ENCODE measurements around the gene ZNF598. TPM values are rescaled to one million over a fixed set of nuclear protein-coding genes. Genes with fewer than 3 reads are reported as not detected.

Gene ZNF598
- total RNA-seq, 1 experiment from 2014 or later = 85.7 TPM

- CTCF ChIA-PET = no interaction called here
- POLR2A ChIA-PET = no interaction called here
- no peaks in the 10 kb centered on the region for H3K27me3 ChIP-seq (ENCODE audit: control insufficient read depth, insufficient read depth, low read length)
- TF ChIP-seq REST (IDR thresholded peaks at IDR 0.05; ENCODE audit: insufficient read depth in 1 of 2, low read depth in 2 of 2, low read length in 1 of 2) (no peak), CTCF (IDR thresholded peaks at IDR 0.05) (no peak), SIN3A (IDR thresholded peaks at IDR 0.05; ENCODE audit: borderline replicate concordance, insufficient read depth, low read depth, low read length) (no peak), POLR2AphosphoS5 (IDR thresholded peaks at IDR 0.05; ENCODE audit: low read depth, low read length) (no peak), TCF7L2 (IDR thresholded peaks at IDR 0.05; ENCODE audit: low read depth, low read length) (no peak)
- DNase-seq (ENCODE audit: low read depth, low spot score) = no peak
- peak; percentile 67 for ATAC-seq
- intact Hi-C loops (cut with micrococcal nuclease; ENCODE audit: unreplicated experiment) (no loop called here), in situ Hi-C loops (cut with HindIII; ENCODE audit: low pct_unique_long_range_greater_than_20kb, low sequenced_read_pairs) (no loop called here)
- peak within 1 kb of the TSS; percentile 61; the same call in 1 of the 2 replicates for H3K27ac ChIP-seq (ENCODE audit: low read length)
- H3K9me3 ChIP-seq (ENCODE audit: control insufficient read depth, insufficient read depth, low read depth, low read length) = no peaks in the 10 kb centered on the region
- peaks cover 8% of the 10 kb centered on the region; the same call in 1 of the 2 replicates for H3K36me3 ChIP-seq (ENCODE audit: control insufficient read depth, insufficient read depth, low read length)
- H3K4me3 ChIP-seq (ENCODE audit: low read depth in 2 of 2, low read length in 2 of 2) = peak within 1 kb of the TSS; percentile 50 to 67
- no TSS peak for BruUV-seq (replicated peaks)
- peaks cover 25% of the 10 kb centered on the region for H3K4me1 ChIP-seq (ENCODE audit: control insufficient read depth, insufficient read depth, low read length)
Measured at GRCh38 chr16:1989209-1990100, 20.2 kb downstream of the ZNF598 start, which contains the start of gene SYNGR3. TSS of gene SYNGR3 (plus strand) at chr16:1989970. CDS start at chr16:1990103, 133 bp downstream.

GRCh38 chr16:1987198-1987597, 22.4 kb downstream of the ZNF598 start:
- ChIA-PET CTCF (interaction anchor here (0.6 kb wide), 1 partner anchor 69 kb away, joined by 4 read pairs; no protein-coding TSS in a partner anchor), POLR2A (interaction anchor here (0.8 kb wide), 1 partner anchor 9 kb away, joined by 3 read pairs; no protein-coding TSS in a partner anchor)
- intact Hi-C loops (cut with micrococcal nuclease; ENCODE audit: unreplicated experiment) (no loop called here), in situ Hi-C loops (cut with HindIII; ENCODE audit: low pct_unique_long_range_greater_than_20kb, low sequenced_read_pairs) (no loop called here)
- no peaks in the 10 kb centered on the region for H3K9me3 ChIP-seq (ENCODE audit: control insufficient read depth, insufficient read depth, low read depth, low read length)
- H3K4me3 ChIP-seq (ENCODE audit: low read depth in 2 of 2, low read length in 2 of 2) = no peak overlapping the region
- BruUV-seq (replicated peaks) = no TSS peak
- ATAC-seq (no peak), DNase-seq (ENCODE audit: low read depth, low spot score) (no peak)
- H3K27me3 ChIP-seq (ENCODE audit: control insufficient read depth, insufficient read depth, low read length) = no peaks in the 10 kb centered on the region
- peaks cover 9% of the 10 kb centered on the region; the same call in 1 of the 2 replicates for H3K36me3 ChIP-seq (ENCODE audit: control insufficient read depth, insufficient read depth, low read length)
- TF ChIP-seq SIN3A (IDR thresholded peaks at IDR 0.05; ENCODE audit: borderline replicate concordance, insufficient read depth, low read depth, low read length) (no peak), REST (IDR thresholded peaks at IDR 0.05; ENCODE audit: insufficient read depth in 1 of 2, low read depth in 2 of 2, low read length in 1 of 2) (no peak), TCF7L2 (IDR thresholded peaks at IDR 0.05; ENCODE audit: low read depth, low read length) (no peak), POLR2AphosphoS5 (IDR thresholded peaks at IDR 0.05; ENCODE audit: low read depth, low read length) (no peak), CTCF (IDR thresholded peaks at IDR 0.05) (no peak)
- no peak overlapping the region for H3K27ac ChIP-seq (ENCODE audit: low read length)
- H3K4me1 ChIP-seq (ENCODE audit: control insufficient read depth, insufficient read depth, low read length) = peaks cover 37% of the 10 kb centered on the region
